Measurements from ENCODE around the gene GRIP1.

Gene GRIP1

DNA sequence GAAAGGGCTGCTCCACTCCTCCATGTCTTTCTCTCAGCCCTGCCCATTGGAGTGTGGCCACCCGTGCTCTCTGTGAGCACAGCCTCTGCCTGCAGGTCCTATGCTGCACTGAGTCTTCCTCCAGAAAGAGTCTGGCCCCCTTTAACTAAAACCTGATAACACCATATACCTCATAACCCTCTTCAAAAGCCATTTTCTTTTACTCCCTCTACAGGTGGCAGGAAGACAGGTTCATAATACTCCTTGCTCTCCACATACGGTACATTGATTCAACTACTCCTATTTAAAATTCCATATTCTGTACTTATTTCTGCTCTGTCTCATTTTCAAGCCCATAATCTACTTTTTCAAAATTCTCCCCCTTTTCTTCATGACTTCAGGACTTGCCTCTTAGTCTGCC is 232.6 kb downstream of the GRIP1 start:
- no peak for DNase-seq

DNA sequence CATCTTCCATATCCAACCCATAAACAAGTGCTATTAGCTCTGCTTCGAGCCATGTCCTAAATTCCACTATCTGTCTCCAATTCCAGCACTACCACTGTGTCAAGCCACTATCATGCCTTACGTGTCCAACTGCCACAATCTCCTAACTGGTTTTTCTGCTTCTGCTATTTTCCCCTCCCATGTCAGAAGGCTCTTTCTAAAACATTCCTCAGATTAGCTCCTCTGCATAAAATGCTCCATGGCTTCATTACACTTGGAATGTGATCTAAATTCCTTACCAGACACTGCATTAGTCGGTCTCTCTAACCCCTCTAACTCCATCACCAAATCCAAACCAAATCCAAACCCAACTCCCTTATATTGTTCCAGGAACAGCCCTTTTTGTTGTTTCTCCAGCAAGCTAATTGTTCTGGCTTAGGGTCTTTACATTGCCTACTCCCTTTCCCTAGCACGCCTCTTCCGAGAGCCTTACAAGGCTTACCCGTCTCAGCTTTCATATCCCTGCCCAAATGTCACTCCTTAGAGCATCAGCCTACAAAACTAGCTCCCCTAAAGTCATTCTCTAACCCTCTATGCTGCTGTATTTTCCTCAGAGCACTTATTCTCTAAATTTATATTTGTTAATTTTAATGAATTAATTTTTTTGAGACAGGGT is 236.8 kb downstream of the GRIP1 start:
- DNase-seq = no peak

DNA sequence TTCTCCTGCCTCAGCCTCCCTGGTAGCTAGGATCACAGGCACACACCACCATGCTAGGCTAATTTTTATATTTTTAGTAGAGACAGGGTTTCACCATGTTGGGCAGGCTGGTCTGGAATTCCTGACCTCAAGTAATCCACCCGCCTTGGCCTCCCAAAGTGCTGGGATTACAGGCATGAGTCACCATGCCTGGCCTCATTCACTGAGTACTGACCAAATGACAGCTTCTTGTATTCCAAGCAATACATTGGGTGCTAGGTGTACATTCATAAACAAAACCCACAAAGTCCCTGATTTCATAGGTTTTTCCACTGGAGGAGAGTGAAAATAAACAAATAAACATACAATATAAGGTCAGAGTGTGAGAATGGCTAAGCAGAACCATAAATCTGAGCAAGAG is 240.3 kb downstream of the GRIP1 start:
- peak; percentile 18 for DNase-seq

DNA sequence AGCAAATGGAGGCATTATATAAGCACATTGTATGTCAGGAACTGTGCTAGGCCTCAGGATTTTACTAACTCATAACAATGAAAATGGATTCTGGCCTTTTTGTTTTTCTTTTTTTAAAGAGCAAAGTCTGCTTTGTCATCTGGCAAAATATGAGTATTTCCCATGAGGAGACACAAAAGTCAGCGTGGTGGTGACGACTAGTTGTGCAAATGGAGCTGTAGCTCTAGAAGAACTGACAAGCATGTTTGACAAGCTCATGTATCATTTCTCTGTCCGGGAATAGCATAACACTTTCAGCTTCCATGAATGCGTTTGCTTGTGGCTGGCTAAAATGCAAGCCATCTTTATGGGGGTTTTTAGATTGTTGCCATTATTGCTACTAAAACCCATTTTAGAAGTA is 248.8 kb downstream of the GRIP1 start:
- no peak for DNase-seq

DNA sequence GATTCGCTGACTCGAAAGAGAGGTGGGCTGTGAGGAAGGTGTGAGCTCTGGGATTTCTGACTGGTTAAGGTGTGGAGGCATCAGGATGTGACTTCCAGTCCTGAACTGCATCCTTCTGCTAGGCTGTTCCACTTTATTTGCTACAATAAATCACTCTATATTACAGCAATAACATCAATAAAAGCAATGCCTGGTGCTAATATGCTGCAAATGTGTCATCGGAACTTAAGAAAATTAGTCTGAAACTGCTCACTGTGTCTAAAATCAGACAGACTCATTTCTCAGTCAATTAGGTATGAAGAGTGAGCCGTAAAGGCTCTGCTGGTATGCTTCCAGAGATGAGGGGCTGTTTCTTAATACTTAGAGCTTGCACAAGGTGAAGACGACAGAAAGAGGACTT is 250.0 kb downstream of the GRIP1 start:
- DNase-seq = no peak

DNA sequence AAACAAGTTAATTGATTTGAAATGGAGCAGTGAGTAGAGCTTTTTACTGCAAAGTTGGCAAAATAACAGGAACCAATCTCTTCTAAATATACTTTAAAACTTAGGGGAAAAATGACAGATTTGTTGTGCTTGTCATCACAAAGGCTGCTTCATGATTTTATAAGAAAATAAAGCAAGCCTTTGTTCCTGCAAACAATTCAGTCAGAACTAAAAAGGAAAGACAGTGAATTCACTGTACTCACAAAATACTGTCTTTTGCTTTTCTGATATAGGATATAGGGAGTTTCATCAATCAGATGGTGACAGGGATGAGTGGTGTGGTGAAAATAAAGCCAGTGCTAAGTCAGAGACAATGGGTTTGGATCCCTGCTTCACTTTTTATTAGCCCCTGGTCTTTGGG is 250.6 kb downstream of the GRIP1 start:
- DNase-seq = no peak

DNA sequence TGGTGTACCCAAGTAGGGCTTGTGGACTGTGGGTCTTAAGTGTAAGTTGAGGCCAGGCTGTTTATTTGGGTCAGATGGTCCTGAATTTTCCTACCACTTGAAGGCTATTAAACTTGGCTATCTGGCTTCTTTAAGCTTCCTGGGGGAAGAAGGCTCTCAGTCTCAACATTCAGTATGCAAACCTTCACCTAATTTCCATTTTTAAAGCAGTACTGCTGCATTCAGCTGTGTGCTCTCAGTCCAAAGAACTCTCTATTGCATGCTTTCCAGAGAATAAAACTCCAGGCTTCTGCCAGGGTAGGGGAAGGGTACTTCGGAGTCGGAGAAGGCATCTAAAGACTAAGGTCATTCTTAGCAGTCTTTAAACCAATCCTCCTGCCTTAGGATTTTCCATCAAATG is 252.2 kb downstream of the GRIP1 start:
- no peak for DNase-seq

DNA sequence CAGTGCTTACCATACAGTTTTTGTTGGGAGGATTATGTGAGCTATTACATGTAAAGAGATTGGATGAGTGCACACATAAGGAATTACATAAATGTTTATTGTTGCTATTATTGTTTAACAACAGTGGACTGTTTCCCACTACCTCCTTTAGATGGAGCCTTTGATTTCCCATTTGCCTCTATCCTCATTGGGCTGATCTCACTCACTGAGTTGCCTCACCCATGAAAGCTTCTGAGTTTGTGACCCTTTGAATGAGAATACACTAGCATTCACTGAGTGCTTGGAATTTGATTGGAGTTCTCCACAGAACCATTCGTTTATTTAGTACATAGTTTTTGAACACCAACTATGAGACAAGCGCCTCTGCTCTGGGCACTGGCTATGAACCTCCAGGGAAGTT is 255.6 kb downstream of the GRIP1 start:
- DNase-seq = no peak

DNA sequence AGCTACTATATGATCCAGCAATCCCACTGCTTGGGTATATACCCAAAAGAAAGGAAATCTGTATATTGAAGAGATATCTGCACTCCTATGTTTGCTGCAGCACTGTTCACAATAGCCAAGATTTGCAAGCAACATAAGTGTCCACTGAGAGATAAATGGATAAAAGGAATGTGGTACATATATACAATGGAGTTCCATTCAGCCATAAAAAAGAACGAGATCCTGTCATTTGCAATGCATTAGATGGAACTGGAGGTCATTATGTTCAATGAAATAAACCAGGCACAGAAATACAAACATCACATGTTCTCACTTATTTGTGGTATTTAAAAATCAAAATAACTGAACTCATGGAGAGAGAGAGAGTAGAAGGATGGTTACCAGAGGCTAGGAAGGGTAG is 260.0 kb downstream of the GRIP1 start:
- no peak for DNase-seq

DNA sequence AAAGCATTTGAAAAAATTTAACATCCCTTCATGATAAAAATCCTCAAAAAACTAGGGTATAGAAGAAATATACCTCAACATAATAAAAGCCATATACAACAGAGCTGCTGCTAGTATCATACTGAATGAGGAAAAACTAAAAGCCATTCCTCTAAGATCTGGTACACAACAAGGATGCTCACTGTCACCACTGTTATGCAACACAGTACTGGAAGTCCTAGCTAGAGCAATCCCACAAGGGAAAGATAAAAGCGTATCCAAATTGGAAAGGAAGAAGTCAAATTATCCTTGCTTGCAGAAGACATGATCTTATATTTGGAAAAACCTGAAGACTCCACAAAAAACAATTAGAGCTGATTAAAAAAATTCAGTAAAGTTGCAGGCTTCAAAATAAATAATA is 261.7 kb downstream of the GRIP1 start:
- DNase-seq = no peak

DNA sequence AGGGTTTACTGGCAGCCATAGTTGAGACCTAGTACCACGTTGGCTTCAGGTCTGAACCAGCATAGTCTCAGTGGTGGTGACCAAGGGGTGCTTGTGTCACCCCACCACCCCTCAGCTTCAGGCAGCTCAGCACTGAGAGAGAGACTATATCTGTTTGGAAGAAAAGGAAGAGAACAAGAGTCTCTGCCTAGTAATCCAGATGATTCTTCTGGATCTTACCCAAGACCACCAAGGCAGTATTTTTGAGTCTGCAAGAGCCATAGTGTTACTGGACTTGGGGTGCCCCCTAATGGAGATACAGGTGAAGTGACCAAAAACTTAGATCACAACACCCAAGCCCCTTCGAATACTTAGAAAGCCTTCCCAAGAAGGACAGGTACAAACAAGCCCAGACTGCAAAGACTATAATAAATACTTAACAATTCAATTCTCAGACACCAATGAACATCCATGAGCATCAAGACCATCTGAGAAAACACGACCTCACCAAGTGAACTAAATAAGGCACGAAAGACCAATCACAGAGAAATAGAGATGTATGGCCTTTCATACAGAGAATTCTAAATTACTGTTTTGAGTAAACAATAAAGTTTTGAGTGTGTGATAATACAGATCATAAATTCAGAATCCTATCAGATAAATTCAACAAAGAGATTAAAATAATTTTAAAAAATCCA is 269.5 kb downstream of the GRIP1 start:
- DNase-seq = peak; percentile 69

DNA sequence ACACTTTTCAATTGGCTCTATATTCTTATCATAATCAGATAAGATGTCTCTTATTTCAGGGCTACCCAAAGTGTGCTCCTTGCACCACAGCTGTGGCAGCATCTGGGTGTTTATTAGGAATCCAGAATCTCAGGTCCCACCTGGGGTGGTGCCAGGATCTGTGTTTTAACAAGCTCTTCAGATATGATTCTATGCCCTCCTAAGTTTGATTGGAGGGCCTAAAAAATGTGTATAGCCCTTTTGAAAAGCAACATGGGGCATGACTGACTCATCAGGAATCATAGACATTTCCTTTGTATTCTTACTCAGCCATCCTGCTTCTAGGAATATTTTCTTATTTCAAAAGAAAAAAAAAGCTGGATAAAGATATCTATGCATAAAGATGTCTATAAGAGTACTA is 273.5 kb downstream of the GRIP1 start:
- DNase-seq = no peak

DNA sequence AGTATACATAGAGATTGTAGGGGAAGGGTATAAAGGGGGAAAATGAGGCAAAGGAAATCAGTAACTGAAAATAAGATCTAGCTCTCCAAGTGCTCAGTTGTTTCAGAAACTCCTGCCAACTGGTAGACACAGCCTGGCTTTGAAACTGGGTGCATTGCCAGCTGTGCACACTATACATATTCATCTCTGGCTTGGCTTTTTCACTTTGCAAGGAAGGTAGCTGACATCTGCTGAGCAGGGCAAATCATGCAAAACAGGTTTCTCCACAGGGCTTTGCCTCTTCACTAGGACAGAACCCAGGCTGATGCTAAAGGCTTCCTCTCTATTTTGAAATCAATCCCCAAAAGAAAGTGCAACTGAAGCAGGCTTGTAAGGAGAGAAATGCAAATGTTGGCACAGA is 275.1 kb downstream of the GRIP1 start:
- peak; percentile 82 for DNase-seq

DNA sequence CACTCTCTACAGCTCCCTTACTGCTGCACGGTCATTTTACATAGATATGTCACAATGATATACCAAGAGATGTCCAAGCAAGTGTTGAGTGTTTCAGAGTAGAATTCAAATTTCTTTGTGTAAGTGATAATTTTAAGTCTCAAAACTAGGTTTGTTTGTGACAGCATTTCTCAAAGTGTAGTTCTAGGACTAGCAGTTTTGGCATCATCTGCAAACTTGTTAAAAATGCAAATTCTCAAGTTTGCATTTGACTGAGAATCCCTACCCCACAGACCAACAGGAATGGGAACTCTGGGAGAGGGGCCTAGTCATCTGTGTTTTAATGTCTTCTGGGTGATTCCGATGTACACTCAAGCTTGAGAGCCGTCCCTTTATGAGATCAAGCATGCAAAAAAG is 279.0 kb downstream of the GRIP1 start:
- DNase-seq = no peak

DNA sequence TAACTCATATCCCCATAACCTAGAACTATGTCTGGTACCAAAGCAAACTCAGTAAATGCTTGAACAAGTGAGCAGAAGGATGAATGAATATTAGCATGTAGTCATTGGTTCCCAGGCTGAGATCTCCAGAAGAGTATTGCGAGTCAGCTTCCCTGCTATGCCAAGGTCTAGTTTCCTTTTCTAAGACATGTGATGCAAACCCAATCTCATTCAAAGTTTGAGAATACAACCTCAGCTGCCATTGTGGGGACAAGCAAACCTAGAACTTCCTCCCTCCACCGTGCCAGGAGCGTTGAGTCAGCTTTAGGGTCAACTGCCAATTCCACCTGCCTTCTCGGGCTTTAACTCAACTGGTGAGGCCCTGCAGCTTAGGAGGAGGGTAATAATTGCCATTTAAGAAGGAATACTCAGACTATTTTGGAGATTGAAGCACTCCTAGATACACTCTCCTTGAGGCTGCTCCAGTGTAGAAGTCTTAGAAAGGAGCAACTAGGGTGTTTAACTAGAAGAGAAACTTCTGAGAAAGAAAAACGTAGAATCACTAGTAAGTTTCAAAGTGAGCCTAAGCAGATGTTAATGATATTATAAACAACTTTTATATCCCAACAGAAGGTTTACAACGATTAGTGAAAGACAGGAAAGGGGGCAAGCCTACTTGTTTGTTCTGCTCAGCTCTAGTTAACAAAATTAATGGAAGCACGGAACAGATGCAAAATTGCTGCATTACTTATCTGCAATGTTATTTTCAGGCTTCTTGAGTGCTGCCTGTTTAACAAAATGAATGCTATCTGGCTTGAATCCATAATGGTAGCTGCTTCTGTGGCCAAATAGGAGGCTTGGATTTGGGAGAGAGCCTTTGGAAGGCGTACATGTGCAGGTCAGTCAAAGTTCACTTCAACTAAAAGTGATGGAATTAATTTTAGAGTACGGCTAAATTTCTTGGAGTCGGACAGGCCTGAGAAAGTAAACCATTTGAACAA is 279.7 kb downstream of the GRIP1 start:
- no peak for DNase-seq

DNA sequence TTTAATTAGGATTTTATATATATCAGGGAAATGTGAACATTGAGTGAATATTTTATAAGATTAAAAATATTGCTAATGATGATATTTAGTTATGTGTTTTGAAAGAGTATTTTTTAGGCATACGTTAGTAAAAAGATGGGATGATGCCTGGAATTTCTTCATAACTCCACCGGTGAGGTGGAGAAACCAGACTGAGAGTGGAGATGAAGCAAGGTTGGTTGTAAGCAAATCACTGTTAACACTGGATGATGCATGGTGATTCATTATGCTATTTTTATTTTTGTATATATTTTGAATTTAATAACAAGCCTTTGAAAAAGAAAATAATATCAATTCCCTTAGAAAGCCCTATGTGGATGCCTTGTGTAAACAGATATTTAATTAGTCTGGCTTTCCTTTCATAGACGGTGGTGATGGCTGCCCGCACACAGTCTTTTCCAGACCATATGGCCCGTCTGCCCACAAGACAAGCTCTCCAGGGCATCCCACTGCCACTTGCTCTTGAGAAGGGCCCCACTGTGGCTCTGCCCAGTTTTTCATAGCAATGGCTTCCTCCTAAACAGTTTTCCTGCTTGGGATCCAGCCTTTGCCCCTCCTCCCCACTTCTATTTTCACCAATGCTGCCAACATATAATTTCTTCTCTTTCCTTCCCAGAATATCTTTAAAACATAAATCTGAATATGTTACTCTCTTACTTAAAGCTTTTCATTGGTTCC is 281.1 kb downstream of the GRIP1 start:
- no peak for DNase-seq

DNA sequence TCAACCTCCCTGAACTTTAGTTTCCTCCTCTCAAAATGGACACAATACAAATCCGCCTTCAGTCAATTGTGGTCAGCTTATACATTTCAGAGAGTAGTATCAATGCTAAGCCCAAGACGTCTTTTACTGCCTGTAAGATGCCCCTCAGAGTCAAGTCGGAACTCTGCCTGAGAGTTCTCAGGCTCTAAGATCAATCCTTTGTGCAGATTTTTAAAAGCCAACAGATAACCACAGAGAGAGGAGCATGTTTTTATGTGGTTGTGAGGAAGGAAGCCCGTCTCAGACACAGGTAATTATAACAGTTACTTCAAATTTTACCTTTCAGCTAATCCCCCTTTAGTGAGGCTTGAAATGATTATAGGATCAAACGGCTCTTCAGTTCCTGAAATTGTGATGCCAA is 285.0 kb downstream of the GRIP1 start:
- no peak for DNase-seq

DNA sequence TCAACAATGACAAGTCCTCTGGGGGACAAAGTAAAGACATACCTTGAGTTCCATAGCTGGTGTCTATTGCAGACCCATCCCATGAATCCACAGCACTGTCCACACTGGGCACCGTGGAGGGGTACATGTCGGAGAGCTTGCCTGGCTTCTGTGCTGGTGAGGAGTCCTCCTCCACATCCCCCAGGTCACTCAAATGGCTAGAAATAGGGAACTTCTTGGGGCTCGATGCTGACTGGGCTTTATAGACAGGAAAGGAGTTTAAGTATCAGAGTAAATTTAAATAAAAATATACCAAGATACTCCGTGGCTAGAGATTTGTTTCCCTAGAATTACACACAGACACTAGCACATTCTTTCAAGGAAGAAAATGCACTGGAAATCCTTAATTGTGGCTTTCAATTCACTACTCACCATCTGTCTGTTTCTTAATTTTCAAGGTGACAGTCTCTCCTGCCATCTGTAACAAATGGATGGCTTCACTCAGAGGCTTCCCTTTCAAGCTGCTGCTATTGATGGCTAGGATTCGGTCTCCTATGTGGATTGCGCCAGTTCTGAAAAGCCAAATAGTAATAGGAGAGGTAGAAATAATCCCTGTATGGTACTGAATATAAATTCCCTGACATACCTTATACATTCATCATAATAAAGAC is 286.5 kb downstream of the GRIP1 start:
- DNase-seq = no peak

DNA sequence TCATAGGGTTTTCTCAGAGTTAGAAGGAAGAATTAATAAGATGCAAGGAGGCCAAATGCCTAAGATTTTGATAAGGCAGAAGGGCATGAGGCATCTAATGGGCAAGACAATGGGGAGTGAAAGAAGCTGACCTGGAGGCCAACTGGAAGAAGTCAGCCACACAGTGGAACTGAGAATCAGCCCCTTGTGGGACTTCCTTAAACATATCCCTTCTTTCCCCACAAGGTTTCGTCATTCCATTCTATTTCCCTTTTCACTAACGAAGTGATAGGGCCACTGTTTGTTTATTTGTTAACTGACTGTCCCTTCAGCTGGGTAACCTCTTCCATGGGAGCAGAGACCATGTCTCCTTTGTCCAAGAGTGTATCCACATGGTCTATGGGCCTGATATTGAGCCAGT is 290.4 kb downstream of the GRIP1 start:
- no peak for DNase-seq

DNA sequence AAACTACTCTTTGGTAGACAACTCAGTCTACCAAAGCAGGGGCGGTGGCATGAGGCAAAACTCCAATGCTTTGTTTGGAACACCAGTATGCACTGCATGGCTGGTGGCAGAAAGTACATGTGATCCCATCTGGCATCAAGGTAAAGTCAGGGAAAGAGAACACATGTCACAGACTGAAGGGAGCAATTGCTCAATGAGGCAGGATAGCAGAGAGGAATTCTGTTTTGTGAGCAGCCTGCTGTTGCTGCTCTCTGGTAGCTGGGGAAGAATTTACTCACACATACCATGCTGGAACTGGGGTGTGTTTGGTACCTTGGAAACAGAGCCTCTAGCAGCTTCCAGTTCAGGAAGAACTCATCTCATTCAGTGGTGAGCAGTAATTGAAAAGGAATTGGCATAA is 291.8 kb downstream of the GRIP1 start:
- no peak for DNase-seq

DNA sequence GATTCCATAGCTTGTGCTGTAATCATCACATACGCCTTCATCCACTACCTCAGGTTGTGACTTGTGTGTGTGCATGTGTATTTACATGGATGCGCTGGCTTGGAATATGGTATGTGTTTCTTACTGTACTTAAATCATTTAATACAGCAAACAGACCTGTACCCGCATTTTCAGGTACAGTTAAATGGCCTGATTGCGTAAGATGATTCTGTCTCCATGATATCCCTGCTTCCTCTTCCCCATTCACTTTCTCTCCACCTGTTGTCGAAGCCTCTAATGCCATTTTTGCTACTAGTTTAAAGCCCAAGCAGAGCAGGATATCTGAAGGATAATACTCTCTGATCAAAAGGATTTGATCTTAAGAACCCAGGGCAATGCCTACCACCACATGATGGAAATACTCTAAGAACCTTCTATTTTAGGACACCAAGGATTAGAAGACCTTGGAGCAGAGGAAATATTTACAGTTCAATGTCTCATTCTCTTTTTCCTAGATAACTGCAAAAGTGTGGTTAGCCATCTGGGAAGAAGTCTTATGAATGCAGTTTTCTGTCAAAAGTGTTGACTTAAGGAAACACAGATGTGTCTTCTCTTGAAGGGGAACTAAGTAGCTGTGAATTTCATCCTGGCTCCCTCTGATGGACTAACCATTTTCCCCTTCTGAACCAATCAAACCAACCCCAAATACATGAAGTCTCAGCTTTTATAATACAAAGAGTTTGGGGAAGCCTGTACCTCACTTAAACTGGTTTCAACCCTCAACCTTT is 297.9 kb downstream of the GRIP1 start:
- no peak for DNase-seq

DNA sequence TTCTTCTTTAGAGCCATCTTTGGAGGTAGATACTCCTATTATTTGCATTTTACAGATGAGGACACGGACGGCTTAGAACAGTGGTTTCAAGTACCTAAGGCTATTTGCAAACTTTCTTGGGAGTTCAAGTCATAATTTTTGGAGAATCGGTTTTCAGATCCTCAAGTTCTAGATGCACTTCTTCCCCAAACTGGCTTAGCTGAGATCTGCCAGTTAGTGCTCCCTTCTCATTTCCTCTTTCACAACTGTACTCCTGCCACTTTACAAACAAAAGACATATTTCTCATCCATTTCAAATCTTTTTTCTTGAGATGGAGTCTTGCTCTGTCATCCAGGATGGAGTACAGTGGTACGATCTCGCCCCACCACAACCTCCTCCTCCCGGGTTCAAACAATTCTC is 299.3 kb downstream of the GRIP1 start:
- DNase-seq = no peak
